IgD-negative memory B cell (primary cell): ENCODE results near the gene MFSD11. TPM values are rescaled to one million over a fixed set of nuclear protein-coding genes. Genes with fewer than 3 reads are reported as not detected.
"Not testable (repeated sequence)": the region's sequence is repeated elsewhere in the genome, so short reads cannot be mapped to it uniquely, and the experiment has no call there.

Experiments used
- H3K27ac Mint-ChIP-seq, 3 donors: one replicate each; pipeline ENCODE4 v1.8.0; 2020 to 2022; ENCODE audit warnings: mild to moderate bottlenecking in 3 of 3, mixed read lengths in 3 of 3, moderate library complexity in 1 of 3
- H3K27me3 Mint-ChIP-seq: one replicate; pipeline ENCODE4 v1.8.0; 2021; ENCODE audit warnings: mixed read lengths
- H3K36me3 Mint-ChIP-seq: one replicate; pipeline ENCODE4 v1.8.0; 2020; ENCODE audit warnings: mild to moderate bottlenecking, mixed read lengths
- H3K4me1 Mint-ChIP-seq, 3 donors: one replicate each; pipeline ENCODE4 v1.8.0; 2020 to 2022; ENCODE audit warnings: mixed read lengths in 3 of 3, mild to moderate bottlenecking in 1 of 3
- H3K4me3 Mint-ChIP-seq, 4 donors: one replicate each; pipeline ENCODE4 v1.8.0; 2020 to 2022; ENCODE audit warnings: mild to moderate bottlenecking in 4 of 4, mixed read lengths in 4 of 4, moderate library complexity in 3 of 4
- H3K9me3 Mint-ChIP-seq, 3 donors: one replicate each; pipeline ENCODE4 v1.8.0; 2020 to 2021; ENCODE audit warnings: mixed read lengths in 3 of 3, mild to moderate bottlenecking in 1 of 3
- polyA plus RNA-seq: library from polyadenylated mRNA; unstranded; fragments of 300-500 nt; fragmentation: Illumina TruSeq; gene quantifications from one replicate; pipeline ENCODE4 v1.2.3, GENCODE V29; 2021

The MFSD11 gene
- polyA plus RNA-seq, 1 donor from 2014 or later = 17.5 TPM

DNA sequence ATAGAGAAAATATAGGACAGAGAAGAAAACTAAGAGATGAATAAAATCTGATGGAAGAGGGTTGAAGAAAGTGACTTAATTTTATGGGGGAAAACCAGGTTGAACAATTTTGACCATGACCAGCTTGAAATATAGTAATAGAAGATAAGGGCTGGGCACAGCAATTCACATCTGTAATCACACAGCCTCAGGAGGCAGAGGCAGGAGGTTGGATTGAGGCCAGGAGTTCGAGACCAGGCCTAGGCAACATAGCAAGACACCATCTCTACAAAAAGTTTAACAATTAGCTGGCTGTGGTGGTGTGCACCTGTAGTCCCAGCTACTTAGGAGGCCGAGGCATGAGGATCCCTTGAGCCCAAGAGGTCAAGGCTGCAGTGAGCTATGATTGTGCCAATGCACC lies 35.8 kb upstream of the MFSD11 start:
- Mint-ChIP-seq H3K27ac (no peak overlapping the region), H3K4me3 (no peak overlapping the region), H3K4me1 (peaks cover 0 to 5% (median 2%) of the 10 kb centered on the region in 3 donors), H3K9me3 (no peaks in the 10 kb centered on the region), H3K27me3 (no peaks in the 10 kb centered on the region), H3K36me3 (no peaks in the 10 kb centered on the region)

- no peaks in the 10 kb centered on the region for H3K36me3 Mint-ChIP-seq
- no peaks in the 10 kb centered on the region for H3K27me3 Mint-ChIP-seq
- H3K9me3 Mint-ChIP-seq = no peaks in the 10 kb centered on the region
- H3K27ac Mint-ChIP-seq = peak overlapping the region in 1 of 3 donors; percentile 53
- no peak overlapping the region for H3K4me3 Mint-ChIP-seq
- H3K4me1 Mint-ChIP-seq = peaks cover 0 to 2% (median 0%) of the 10 kb centered on the region in 3 donors
These were observed 34.8 kb upstream of the MFSD11 start for GRCh38 chr17:76702941-76703637.

DNA sequence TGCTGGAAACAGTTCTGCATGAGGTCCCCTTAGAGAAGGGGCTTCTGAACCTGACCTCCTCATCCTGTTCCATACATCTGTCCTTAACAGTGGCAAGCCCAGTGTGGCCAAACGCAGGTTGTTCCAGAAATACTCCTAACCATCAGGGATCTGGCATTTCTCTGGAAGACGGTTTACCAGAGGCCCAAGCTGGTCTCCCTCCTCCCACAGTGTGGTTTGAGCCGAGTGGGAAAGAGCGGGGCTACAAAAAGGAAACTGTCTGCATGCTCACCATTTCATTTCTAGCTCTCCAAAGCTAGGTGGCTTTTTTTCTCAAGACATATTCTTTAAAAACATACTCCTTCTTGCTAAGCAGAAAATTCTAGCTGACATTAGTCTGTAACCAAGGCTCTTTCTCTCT lies 33.1 kb upstream of the MFSD11 start:
- H3K27ac Mint-ChIP-seq = no peak overlapping the region
- H3K4me1 Mint-ChIP-seq = peaks cover 0 to 4% (median 0%) of the 10 kb centered on the region in 3 donors
- no peak overlapping the region for H3K4me3 Mint-ChIP-seq
- H3K27me3 Mint-ChIP-seq = no peaks in the 10 kb centered on the region
- H3K9me3 Mint-ChIP-seq = no peaks in the 10 kb centered on the region
- H3K36me3 Mint-ChIP-seq = no peaks in the 10 kb centered on the region

- Mint-ChIP-seq H3K36me3 (no peaks in the 10 kb centered on the region), H3K4me3 (no peak overlapping the region), H3K9me3 (no peaks in the 10 kb centered on the region), H3K27me3 (no peaks in the 10 kb centered on the region), H3K27ac (no peak overlapping the region), H3K4me1 (peaks cover 2 to 8% (median 3%) of the 10 kb centered on the region in 3 donors)
These were observed 31.1 kb upstream of the MFSD11 start for GRCh38 chr17:76706817-76707216.

DNA sequence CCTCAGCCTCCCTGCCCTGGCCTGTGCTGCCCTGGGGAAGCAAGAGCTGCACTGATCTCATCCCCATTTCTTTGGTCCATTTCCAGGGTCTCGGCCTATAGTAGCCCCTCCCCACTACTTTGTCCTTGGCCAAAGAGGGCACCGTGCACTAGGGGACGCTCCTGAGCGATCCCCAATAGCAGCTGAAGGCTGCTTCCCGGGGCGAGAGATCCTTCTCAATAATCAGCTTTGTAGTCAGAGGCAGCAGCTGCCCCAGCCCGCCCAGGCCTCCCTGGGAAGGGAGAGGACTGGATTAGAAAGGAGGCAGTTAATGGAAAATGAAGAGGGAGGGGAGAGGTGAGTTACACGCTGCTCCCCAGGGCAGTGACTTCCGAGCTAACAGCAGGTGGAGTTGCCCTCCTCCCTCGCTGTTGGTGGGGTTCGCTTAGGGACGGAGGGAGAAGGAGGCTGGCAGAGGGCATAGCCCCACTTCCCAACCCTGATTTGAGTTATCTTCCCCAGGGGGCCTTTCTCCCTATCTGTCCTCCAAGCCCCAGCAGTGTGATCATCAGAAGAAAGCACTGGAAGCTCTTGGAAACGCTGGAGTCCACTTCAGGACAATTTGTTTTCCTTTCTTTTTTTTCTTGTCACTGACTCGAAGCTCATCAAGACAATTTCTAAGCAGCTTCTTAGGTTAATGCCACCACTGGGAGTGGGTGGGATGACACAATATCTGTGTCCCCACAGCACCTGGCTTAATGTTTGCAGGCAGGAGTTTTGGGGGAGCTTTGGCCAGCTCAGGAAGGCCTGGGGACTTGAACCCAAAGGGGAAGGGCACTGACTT lies 29.7 kb upstream of the MFSD11 start:
- no peaks in the 10 kb centered on the region for H3K9me3 Mint-ChIP-seq
- no peaks in the 10 kb centered on the region for H3K27me3 Mint-ChIP-seq
- no peak overlapping the region for H3K27ac Mint-ChIP-seq
- H3K4me1 Mint-ChIP-seq = peaks cover 2 to 8% (median 3%) of the 10 kb centered on the region in 3 donors
- no peaks in the 10 kb centered on the region for H3K36me3 Mint-ChIP-seq
- H3K4me3 Mint-ChIP-seq = peak overlapping the region in 2 of 4 donors; percentile 24 to 74

DNA sequence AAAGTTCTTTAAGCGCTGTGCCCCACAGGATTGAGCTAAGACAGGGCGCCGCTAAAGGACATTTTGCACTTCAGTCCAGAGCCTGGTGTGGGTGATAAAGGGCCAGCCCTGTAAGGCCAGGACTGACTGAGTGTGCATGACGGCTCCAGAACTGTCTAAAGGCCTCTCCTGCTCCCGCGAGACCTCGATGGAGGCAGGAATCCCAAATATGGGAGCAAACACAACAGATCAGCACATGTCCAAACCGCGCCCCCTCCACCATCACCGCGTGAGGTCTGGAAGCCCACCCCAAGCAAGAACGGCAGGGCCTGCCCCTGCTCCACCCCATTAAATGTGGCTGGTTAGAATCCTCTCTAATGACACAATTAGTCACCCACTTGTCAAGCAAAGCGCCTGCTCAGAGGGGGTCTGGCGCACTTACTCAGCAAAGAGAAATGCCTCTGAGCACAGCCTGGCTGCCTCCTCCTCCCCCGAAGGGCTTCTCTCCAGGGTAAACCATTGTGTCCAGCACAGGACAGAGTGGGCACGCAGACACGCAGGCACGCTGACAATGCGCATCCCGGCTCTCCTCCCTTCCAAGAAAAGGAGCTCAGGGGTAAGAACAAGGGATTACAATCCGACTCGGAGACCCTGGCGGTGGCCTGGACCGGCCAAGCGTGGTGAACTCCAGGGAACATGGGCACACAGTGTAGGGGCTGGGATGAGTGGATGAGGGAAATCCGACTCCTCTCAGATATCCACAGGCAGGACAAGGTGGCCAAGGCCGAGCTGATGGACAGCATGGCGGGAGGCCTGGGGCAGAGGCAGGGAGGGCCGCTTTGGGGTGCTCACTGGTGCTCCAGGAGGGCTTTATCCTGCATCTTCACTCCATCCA lies 28.6 kb upstream of the MFSD11 start:
- H3K27ac Mint-ChIP-seq = no peak overlapping the region
- no peaks in the 10 kb centered on the region for H3K36me3 Mint-ChIP-seq

GRCh38 chr17:76709951-76710862 lies 27.7 kb upstream of the MFSD11 start:
- not testable (repeated sequence) for H3K27ac Mint-ChIP-seq, H3K9me3 Mint-ChIP-seq, H3K36me3 Mint-ChIP-seq, H3K27me3 Mint-ChIP-seq
- Mint-ChIP-seq H3K4me3 (peak overlapping the region; percentile 65 to 84 (median 70)), H3K4me1 (peaks cover 8 to 13% (median 9%) of the 10 kb centered on the region in 3 donors)

More for the DNA sequence above, 28.6 kb upstream of the MFSD11 start:
- Mint-ChIP-seq H3K9me3 (no peaks in the 10 kb centered on the region), H3K27me3 (no peaks in the 10 kb centered on the region), H3K4me1 (peaks cover 3 to 8% (median 4%) of the 10 kb centered on the region in 3 donors), H3K4me3 (peak overlapping the region; percentile 65 to 84 (median 70))

DNA sequence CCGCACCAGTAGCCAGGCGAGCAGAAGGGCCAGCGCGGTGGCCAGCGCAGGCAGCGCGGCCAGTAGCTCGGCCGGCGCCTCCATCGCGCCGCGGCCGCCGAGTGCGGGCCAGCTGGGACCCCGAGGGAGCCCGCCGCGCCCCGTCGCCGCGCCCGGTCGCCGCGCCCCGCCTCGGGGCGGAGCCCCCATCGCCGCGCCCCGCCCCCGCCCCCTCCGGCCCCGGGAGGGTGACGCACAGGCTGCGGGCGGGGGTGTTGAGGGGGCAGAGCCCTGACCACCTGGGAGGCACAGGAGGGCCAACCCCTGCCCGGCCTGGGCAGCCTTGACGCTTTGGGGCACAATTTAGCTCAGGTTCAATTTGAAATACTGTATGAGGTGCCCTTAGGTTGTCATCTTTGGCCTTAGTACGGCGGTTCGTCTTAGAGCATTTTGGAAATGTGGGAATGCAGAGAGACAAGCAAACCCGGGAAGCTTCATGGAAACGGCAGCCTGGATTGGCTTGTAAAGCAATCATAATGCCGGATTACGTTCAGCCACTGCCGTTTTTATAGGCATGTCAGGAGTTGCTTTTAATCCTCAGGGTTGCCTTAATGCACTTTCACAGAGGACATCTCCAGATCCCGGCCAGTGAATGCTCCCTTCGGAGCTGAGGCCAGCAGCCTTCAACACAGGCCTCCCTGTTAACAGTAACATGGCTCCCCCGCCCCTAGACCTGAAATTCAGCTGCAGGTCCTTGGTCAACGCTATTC lies 26.9 kb upstream of the MFSD11 start, which contains the start of gene MXRA7:
Gene MXRA7, minus strand, starts transcription at position 103 of the 749 bp plus-strand sequence. Its CDS starts 19 bp downstream, at position 84.
- Mint-ChIP-seq H3K9me3 (no peaks in the 10 kb centered on the region), H3K27ac (peak within 1 kb of the TSS in 1 of 3 donors; percentile 73), H3K36me3 (no peaks in the 10 kb centered on the region), H3K4me3 (peak within 1 kb of the TSS; percentile 76 to 91 (median 85)), H3K27me3 (no peaks in the 10 kb centered on the region), H3K4me1 (peaks cover 15 to 21% (median 18%) of the 10 kb centered on the region in 3 donors)

DNA sequence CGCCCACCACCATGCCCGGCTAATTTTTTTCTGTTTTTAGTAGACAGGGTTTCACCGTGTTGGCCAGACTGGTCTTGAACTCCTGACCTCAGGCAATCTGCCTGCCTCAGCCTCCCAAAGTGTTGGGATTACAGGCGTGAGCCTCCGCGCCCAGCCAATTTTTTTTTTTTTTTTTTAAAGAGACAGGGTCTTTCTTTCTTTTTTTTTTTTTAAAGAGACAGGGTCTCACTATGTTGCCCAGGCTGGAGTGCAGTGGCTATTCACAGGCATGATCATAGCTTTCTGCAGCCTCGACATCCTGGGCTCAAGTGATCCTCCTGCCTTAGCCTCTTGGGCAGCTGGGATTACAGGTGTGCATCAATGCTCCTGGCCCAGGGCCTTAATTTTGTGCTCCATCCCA lies 25.6 kb upstream of the MFSD11 start:
- not testable (repeated sequence) for H3K27ac Mint-ChIP-seq, H3K27me3 Mint-ChIP-seq, H3K9me3 Mint-ChIP-seq, H3K36me3 Mint-ChIP-seq
- Mint-ChIP-seq H3K4me1 (peaks cover 21 to 25% (median 23%) of the 10 kb centered on the region in 3 donors), H3K4me3 (peak overlapping the region in 2 of 4 donors; percentile 28 to 58)

DNA sequence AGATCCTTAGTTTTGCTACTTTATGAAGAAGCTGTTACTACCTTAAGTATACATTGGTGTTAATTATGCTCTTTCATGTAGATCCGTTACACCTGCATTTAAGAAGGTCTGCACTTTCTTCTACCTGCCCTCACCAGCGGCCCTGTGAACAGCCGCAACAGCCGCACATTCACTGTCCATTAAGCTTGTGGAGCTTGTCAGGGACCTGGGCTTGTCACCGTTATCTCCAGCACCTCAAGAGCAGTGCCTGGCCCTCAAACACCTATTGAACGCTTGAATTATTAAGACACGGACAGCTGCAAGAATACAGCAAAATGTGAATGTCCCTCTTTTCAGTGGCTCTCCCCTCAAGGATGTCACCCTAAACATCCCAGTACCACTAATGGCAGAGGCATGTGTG lies 24.2 kb upstream of the MFSD11 start:
- no peak overlapping the region for H3K27ac Mint-ChIP-seq

DNA sequence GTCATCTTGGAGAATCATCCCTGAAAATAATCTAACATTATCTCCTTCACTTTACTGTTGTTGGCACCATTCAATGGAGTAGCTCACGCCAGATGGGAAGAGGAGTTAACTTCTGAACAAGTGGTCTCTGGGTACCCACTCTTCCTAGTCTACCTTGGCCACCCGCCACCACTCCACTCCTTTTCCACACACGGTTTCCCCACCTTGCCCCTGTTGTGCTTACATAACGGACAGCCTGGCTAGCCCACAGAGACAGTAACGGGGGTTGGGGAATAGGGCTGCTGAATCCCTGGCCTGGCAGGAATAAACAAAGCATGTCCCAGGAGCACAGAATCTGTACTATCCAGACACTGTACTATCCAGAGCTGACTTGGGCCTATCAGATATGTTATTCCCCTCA lies 23.6 kb upstream of the MFSD11 start:
- Mint-ChIP-seq H3K4me3 (peak overlapping the region in 1 of 4 donors; percentile 75), H3K36me3 (peaks cover 2% of the 10 kb centered on the region), H3K27me3 (no peaks in the 10 kb centered on the region), H3K4me1 (peaks cover 21 to 27% (median 25%) of the 10 kb centered on the region in 3 donors), H3K9me3 (no peaks in the 10 kb centered on the region), H3K27ac (no peak overlapping the region)

More for the DNA sequence above, 24.2 kb upstream of the MFSD11 start:
- Mint-ChIP-seq H3K4me3 (peak overlapping the region in 1 of 4 donors; percentile 3), H3K4me1 (peaks cover 21 to 25% (median 25%) of the 10 kb centered on the region in 3 donors), H3K9me3 (no peaks in the 10 kb centered on the region), H3K36me3 (peaks cover 2% of the 10 kb centered on the region), H3K27me3 (no peaks in the 10 kb centered on the region)

- H3K36me3 Mint-ChIP-seq = peaks cover 2% of the 10 kb centered on the region
- H3K4me1 Mint-ChIP-seq = peaks cover 21 to 27% (median 22%) of the 10 kb centered on the region in 3 donors
- H3K27me3 Mint-ChIP-seq = no peaks in the 10 kb centered on the region
- H3K4me3 Mint-ChIP-seq = peak overlapping the region in 3 of 4 donors; percentile 61 to 90 (median 75)
- H3K9me3 Mint-ChIP-seq = no peaks in the 10 kb centered on the region
- peak overlapping the region; percentile 50 to 93 (median 77) for H3K27ac Mint-ChIP-seq
These were observed 23.0 kb upstream of the MFSD11 start for GRCh38 chr17:76714822-76715495.

DNA sequence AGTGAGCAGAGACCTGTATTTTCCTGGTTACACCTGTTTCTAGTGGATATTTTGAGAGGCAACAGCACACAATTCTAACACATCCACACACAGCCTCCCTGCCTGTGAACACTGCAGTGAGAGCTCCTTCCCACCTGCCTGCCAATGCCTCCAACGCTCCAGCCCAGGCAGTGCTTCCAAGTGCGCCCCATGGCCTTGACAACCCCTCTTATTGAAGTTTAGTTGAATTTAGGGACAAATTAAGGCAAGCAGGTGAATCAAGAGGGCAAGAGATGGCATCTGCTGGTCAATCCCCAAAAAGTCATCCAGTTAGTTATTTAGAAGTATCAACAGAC lies 22.5 kb upstream of the MFSD11 start:
- Mint-ChIP-seq H3K4me3 (peak overlapping the region in 2 of 4 donors; percentile 61 to 75), H3K9me3 (no peaks in the 10 kb centered on the region), H3K27ac (peak overlapping the region; percentile 77 to 93 (median 92)), H3K4me1 (peaks cover 21 to 27% (median 21%) of the 10 kb centered on the region in 3 donors), H3K27me3 (no peaks in the 10 kb centered on the region), H3K36me3 (peaks cover 2% of the 10 kb centered on the region)
